ENCODE measurements around the gene SMIM12.

GRCh38 chr1:34803770-34804169 lies 55.8 kb downstream of the SMIM12 start:
- TF ChIP-seq CTCF (IDR thresholded peaks at IDR 0.05; ENCODE audit: low read length) (no peak), EZH2 (IDR thresholded peaks at IDR 0.05; ENCODE audit: borderline replicate concordance, low read length) (no peak)
